HG03103 (cell line): ENCODE results near the gene SCARF2.

Experiments used
- ATAC-seq: cut with Tn5 transposase; IDR thresholded peaks from one replicate; pipeline ENCODE4 v1.9.1; 2021; ENCODE audit warnings: low read depth; ENCODE audit not compliant: unreplicated experiment

Gene SCARF2

GRCh38 chr22:20441631-20442484 lies 4.2 kb upstream of the SCARF2 start:
- no peak for ATAC-seq

GRCh38 chr22:20440637-20441591 lies 3.3 kb upstream of the SCARF2 start:
- no peak for ATAC-seq

GRCh38 chr22:20439928-20440575 lies 2.4 kb upstream of the SCARF2 start:
- ATAC-seq = no peak

- no peak for ATAC-seq
Measured at GRCh38 chr22:20439556-20439927, 1.9 kb upstream of the SCARF2 start.

DNA sequence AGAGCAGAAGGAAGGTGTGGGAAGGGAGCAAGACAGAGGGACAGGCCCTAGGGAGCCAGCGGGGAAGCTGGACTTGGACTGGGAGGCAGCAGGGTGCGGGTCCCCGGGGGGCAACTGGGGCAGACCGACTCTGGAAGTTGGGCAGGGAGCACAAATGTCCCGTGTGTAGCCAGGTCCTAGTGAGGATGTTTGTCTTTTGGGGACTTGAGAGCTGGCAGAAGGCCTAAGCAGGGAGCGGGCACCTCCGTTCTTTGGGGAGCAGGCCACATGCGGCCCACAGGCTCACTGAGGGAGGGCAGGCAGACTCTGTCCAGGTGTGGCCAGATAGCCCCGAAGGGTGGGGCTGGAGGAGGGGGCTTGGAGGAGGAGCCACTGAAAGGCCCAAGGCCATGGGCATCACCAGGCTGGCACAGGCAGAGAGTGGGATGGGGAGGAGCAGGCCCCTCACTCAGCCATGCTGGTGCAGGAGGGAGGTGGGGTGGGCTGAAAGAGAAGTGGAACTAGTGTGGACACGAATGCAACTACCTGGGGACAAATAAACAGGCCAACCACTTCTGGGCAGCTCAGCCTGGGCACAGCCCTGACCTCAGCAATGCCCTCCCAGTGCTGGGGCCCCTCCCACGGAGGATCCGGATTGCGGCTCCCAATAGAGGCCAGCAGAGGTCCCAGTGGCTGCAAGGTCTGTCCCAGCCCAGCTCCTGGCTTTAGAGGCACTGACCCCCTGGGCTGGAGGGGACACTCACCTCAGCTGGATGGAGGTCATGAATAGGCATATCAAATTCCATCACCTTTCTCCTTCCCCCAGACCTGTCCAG lies 1.3 kb upstream of the SCARF2 start:
- no peak for ATAC-seq

GRCh38 chr22:20438427-20438677 lies 727 bp upstream of the SCARF2 start:
- ATAC-seq = no peak

GRCh38 chr22:20436768-20437612 lies 635 bp downstream of the SCARF2 start:
- ATAC-seq = no peak

- ATAC-seq = no peak
Measured at GRCh38 chr22:20436307-20436767, 1.3 kb downstream of the SCARF2 start.

DNA sequence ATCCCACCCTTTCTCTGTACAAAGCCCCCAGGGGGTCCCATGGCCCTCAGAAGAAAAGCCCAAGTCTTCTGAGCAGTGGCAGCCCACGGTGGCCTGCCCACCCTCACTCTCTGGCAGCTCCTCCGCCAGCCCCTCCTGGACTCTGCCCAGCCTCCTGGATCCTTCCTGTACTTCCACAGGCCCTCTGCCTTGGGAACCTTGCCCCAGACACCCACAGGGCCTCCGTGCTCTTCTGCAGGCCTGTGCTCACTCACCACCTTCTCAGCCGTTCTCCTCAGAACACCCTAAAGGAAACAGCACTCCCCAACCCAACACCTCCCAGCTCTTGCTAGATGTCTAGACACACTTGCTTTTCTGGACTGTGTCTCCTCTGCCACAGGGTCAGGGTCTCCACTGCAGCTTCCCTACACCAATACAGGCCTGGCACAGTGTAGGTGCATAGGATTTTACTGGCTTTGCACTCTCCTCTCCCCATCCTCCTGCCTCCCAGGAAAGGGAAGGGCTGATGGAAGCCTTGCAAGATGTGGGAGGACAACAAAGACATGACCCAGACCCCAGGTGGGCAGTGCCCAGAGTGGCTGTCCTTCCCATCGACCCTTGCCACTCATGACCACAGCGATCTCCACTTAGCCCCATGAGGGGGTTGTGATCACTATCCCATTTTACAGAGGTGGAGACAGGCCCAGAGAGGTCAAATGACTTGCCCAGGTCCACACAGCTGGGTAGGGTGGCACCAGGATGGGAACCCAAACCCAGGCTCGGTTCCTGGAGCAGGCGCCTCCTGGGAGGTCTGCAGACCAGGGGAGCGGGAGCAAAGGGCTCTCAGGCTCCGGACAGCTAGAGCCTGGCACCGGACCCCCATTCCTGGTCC lies 2.0 kb downstream of the SCARF2 start:
- no peak for ATAC-seq

DNA sequence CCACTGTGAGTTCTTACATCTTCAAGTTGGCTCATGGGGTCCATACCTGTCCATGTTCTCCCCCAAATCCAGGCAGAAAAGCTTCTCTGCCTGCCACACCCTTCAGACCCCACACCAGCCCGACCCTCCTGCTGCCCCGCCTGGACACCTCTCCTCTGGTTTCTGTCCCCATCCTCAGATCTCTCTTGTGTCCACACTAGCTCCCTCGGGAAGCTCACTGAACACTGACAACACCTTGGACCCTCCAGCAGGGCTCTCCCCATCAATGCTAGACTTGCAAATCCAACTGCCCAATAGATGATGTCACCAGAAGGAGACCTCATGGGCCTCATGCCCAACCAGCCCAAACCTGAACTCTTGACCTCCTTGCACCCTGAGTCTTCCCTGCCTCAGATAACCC lies 2.9 kb downstream of the SCARF2 start:
- ATAC-seq = no peak

DNA sequence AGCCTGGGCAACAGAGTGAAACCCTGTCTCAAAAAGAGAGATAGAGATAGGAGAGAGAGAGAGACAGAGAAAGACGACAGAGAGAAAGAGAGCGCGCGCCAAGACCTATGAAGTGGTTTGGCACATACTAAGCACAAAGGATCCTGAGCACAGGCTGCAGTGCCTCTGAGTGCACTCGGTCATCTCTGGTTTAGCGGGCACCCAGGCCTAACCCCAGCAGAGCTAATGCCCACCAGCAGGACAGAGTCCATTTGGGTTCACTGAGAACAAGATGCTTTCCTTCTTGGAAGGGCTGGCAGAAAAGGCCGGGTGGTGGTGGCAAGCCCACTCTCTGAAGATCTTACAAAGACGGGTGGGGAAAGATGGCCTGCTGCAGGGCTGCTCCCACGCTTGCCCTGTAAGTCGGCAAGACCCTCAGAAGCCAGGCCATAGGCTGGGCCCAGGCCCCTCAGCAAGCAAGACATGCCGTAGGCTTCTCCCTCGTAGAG lies 3.3 kb downstream of the SCARF2 start:
- no peak for ATAC-seq

GRCh38 chr22:20433686-20434241 lies 3.9 kb downstream of the SCARF2 start:
- no peak for ATAC-seq

GRCh38 chr22:20433191-20433590 lies 4.4 kb downstream of the SCARF2 start:
- ATAC-seq = no peak

DNA sequence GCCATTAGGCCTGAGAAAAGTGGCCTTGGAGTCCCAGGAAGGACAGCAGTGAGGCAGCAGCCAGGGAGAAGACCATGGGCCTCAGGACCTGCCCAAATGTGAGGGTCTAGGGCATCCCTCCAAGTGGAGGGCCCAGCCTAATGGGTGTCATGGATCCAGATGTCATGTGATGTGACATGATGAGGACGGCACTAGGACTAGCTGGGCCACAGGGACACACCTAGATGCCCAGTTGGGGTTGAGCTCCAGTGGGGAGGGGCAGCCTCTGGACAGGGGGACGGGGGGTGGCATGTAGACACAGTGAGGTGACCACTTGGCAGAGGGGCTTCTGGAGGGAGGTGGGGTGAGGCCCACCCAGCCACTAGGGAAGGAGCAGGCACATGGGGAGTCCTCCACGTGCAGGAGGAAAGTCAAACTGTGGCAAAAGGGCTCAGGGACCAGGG lies 5.4 kb downstream of the SCARF2 start:
- ATAC-seq = no peak

GRCh38 chr22:20431511-20432192 lies 6.0 kb downstream of the SCARF2 start:
- no peak for ATAC-seq

GRCh38 chr22:20430720-20431510 lies 6.7 kb downstream of the SCARF2 start:
- no peak for ATAC-seq
